ENCODE results near the gene PLPPR1. TPM values are rescaled to one million over a fixed set of nuclear protein-coding genes. Genes with fewer than 3 reads are reported as not detected.

PLPPR1 gene
- total RNA-seq, 4 donors from 2014 or later = 0.60 to 0.68 TPM; not detected in 2

DNA sequence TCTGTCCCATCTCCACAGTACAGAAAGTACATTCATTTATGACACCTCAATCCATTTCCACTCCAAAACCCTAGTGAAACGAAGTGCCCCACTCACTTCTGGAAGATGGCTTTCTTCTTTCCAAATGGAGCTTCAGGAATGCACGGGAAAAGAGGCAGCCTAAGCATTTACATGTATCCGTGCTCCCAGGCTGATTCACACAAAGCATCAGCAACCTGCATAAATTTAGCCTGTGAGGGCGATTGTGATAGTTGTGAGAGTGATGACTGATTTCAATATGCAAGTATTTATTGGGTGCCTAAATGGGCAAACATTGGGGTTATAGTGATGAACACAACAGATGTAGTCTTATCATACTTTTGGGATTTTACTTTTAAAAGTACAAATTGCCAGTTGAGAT lies 86.6 kb downstream of the PLPPR1 start:
- no peaks in the 10 kb centered on the region for H3K27me3 ChIP-seq
- no peak overlapping the region for H3K4me3 ChIP-seq
- H3K4me1 ChIP-seq = no peaks in the 10 kb centered on the region
- no peak for DNase-seq
- H3K27ac ChIP-seq = no peak overlapping the region
- in situ Hi-C loops (cut with MboI; ENCODE audit: low pct_ligation_motif_present in 1 of 4, low pct_unique_long_range_greater_than_20kb in 1 of 4, low sequenced_read_pairs in 3 of 4) = no loop called here
- 48 to 52% methylated on average over 3 to 4 of the region's 4 CpGs for WGBS, 2 donors (ENCODE audit: low coverage in 1 of 2)
- H3K36me3 ChIP-seq = no peaks in the 10 kb centered on the region
- intact Hi-C loops (cut with DNase I; ENCODE audit: low total_unique reads) = no loop called here
- H3K9me3 ChIP-seq = no peaks in the 10 kb centered on the region
- TF ChIP-seq POLR2A (IDR thresholded peaks at IDR 0.05) = no peak
- TF ChIP-seq, protein P1, sequence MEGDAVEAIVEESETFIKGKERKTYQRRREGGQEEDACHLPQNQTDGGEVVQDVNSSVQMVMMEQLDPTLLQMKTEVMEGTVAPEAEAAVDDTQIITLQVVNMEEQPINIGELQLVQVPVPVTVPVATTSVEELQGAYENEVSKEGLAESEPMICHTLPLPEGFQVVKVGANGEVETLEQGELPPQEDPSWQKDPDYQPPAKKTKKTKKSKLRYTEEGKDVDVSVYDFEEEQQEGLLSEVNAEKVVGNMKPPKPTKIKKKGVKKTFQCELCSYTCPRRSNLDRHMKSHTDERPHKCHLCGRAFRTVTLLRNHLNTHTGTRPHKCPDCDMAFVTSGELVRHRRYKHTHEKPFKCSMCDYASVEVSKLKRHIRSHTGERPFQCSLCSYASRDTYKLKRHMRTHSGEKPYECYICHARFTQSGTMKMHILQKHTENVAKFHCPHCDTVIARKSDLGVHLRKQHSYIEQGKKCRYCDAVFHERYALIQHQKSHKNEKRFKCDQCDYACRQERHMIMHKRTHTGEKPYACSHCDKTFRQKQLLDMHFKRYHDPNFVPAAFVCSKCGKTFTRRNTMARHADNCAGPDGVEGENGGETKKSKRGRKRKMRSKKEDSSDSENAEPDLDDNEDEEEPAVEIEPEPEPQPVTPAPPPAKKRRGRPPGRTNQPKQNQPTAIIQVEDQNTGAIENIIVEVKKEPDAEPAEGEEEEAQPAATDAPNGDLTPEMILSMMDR (IDR thresholded peaks at IDR 0.05) = no peak
- no peak for TF ChIP-seq EP300 (IDR thresholded peaks at IDR 0.05; ENCODE audit: low read depth)
- no peak for TF ChIP-seq POLR2AphosphoS5 (IDR thresholded peaks at IDR 0.05)

DNA sequence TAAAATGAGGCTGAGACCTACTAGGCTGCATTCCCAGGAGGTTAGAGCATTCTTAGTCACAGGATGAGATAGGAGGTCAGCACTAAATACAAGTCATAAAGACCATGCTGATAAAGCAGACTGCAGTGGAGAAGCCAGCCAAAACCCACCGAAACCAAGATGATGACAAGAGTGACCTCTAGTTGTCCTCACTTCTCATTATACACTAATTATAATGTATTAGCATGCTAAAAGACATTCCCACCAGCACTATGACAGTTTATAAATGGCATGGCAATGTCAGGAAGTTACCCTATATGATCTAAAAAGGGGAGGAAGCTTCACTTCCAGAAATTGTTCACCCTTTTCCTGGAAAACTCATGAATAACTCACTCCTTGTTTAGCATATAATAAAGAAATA lies 88.6 kb downstream of the PLPPR1 start:
- WGBS, 2 donors (ENCODE audit: low coverage in 1 of 2) = 27 to 38% methylated on average over 1 of the region's 1 CpG
- in situ Hi-C loops (cut with MboI; ENCODE audit: low pct_ligation_motif_present in 1 of 4, low pct_unique_long_range_greater_than_20kb in 1 of 4, low sequenced_read_pairs in 3 of 4) = no loop called here

GRCh38 chr9:101119206-101119819 lies 90.8 kb downstream of the PLPPR1 start:
- Histone ChIP-seq H3K27ac (no peak overlapping the region), H3K27me3 (no peaks in the 10 kb centered on the region), H3K4me1 (no peaks in the 10 kb centered on the region), H3K9me3 (no peaks in the 10 kb centered on the region), H3K4me3 (no peak overlapping the region), H3K36me3 (no peaks in the 10 kb centered on the region)
- no peak for TF ChIP-seq POLR2AphosphoS5 (IDR thresholded peaks at IDR 0.05)
- TF ChIP-seq, protein P1 (IDR thresholded peaks at IDR 0.05) = peak; percentile 45 to 62 (median 59)
- no peak for TF ChIP-seq POLR2A (IDR thresholded peaks at IDR 0.05)
- no peak for TF ChIP-seq EP300 (IDR thresholded peaks at IDR 0.05; ENCODE audit: low read depth)
- in situ Hi-C loops (cut with MboI; ENCODE audit: low pct_ligation_motif_present in 1 of 4, low pct_unique_long_range_greater_than_20kb in 1 of 4, low sequenced_read_pairs in 3 of 4) (no loop called here), intact Hi-C loops (cut with DNase I; ENCODE audit: low total_unique reads) (no loop called here)
- peak; percentile 49 for DNase-seq
- WGBS, 2 donors (ENCODE audit: low coverage in 1 of 2) = 40 to 43% methylated on average over 3 of the region's 3 CpGs

More for the DNA sequence above, 88.6 kb downstream of the PLPPR1 start:
- Histone ChIP-seq H3K4me3 (no peak overlapping the region), H3K27ac (no peak overlapping the region), H3K9me3 (no peaks in the 10 kb centered on the region), H3K36me3 (no peaks in the 10 kb centered on the region), H3K27me3 (no peaks in the 10 kb centered on the region), H3K4me1 (no peaks in the 10 kb centered on the region)
- TF ChIP-seq POLR2AphosphoS5 (IDR thresholded peaks at IDR 0.05) (no peak), EP300 (IDR thresholded peaks at IDR 0.05; ENCODE audit: low read depth) (no peak), POLR2A (IDR thresholded peaks at IDR 0.05) (no peak)
- TF ChIP-seq, protein P1 (IDR thresholded peaks at IDR 0.05) = no peak
- intact Hi-C loops (cut with DNase I; ENCODE audit: low total_unique reads) = no loop called here
- DNase-seq = no peak

DNA sequence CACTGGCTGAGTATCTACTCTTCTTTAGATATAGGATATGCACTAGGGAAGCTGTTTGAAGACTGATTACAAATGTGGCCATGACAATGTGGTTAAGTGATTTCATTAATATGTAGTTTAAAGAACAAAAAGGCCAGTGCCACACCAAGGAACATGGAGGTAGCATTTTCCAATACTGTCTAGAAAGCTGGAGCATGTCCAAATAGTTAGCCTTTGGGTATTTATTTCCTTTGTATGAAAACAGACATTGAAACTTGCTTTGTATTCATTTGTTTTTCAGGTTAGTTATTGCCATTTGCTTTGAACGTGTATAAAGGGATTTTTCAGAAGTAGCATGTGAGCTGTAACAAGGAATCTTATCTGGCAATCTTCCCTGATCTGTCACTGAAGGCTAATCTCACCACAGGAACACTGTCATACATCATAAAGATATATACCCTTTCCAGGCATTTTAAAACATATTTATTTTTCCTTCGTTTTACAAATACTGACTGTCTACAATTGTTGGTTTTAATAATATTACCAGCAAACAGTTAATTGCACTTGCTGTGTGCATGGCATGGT lies 93.4 kb downstream of the PLPPR1 start:
- WGBS, 2 donors (ENCODE audit: low coverage in 1 of 2) = 25 to 30% methylated on average over 2 of the region's 2 CpGs
- Histone ChIP-seq H3K4me3 (no peak overlapping the region), H3K4me1 (no peaks in the 10 kb centered on the region), H3K36me3 (no peaks in the 10 kb centered on the region), H3K27me3 (no peaks in the 10 kb centered on the region), H3K9me3 (no peaks in the 10 kb centered on the region), H3K27ac (no peak overlapping the region)
- intact Hi-C loops (cut with DNase I; ENCODE audit: low total_unique reads) (no loop called here), in situ Hi-C loops (cut with MboI; ENCODE audit: low pct_ligation_motif_present in 1 of 4, low pct_unique_long_range_greater_than_20kb in 1 of 4, low sequenced_read_pairs in 3 of 4) (loop anchor here in 1 of 4 donors (10.0 kb wide), 1 partner anchor 57 kb away; no protein-coding TSS in a partner anchor)
- no peak for DNase-seq
- no peak for TF ChIP-seq POLR2A (IDR thresholded peaks at IDR 0.05)
- no peak for TF ChIP-seq EP300 (IDR thresholded peaks at IDR 0.05; ENCODE audit: low read depth)
- TF ChIP-seq POLR2AphosphoS5 (IDR thresholded peaks at IDR 0.05) = no peak
- TF ChIP-seq, protein P1 (IDR thresholded peaks at IDR 0.05) = no peak

All from transverse colon (tissue), 4 donors.